Naive B cell (primary cell): ENCODE measurements around the gene SAMHD1. TPM values are rescaled to one million over a fixed set of nuclear protein-coding genes. Genes with fewer than 3 reads are reported as not detected.
A peak's percentile ranks its signal among the peaks of the same experiment; 100 is the strongest.
"Not testable (repeated sequence)": the region's sequence is repeated elsewhere in the genome, so short reads cannot be mapped to it uniquely, and the experiment has no call there.

ENCODE experiments used
- ATAC-seq, 2 donors: fragments of 150-1000 bp; cut with Tn5 transposase; 2 replicates each; pipeline ENCODE4 v1.10.0; 2021; ENCODE audit warnings: low read depth in 2 of 2, mild to moderate bottlenecking in 2 of 2, moderate library complexity in 2 of 2
- DNase-seq: peaks from one replicate; pipeline ENCODE4 v3.0.0; 2022
- H3K27ac Mint-ChIP-seq, 6 donors: one replicate each; pipeline ENCODE4 v1.8.0; 2020 to 2022; ENCODE audit warnings: mild to moderate bottlenecking in 6 of 6, mixed read lengths in 6 of 6, moderate library complexity in 5 of 6, inconsistent platforms in 2 of 6
- H3K27me3 Mint-ChIP-seq, 3 donors: one replicate each; pipeline ENCODE4 v1.8.0; 2021 to 2022; ENCODE audit warnings: mixed read lengths in 3 of 3, mild to moderate bottlenecking in 1 of 3
- H3K36me3 Mint-ChIP-seq, 2 donors: one replicate each; pipeline ENCODE4 v1.8.0; 2020 to 2022; ENCODE audit warnings: mixed read lengths in 2 of 2, inconsistent platforms in 1 of 2, mild to moderate bottlenecking in 1 of 2
- H3K4me1 Mint-ChIP-seq, 3 donors: one replicate each; pipeline ENCODE4 v1.8.0; 2020 to 2022; ENCODE audit warnings: mixed read lengths in 3 of 3, inconsistent platforms in 1 of 3, mild to moderate bottlenecking in 1 of 3, moderate library complexity in 1 of 3
- H3K4me3 Mint-ChIP-seq, 8 donors: one replicate each; pipeline ENCODE4 v1.8.0; 2020 to 2022; ENCODE audit warnings: mild to moderate bottlenecking in 8 of 8, mixed read lengths in 8 of 8, moderate library complexity in 8 of 8, inconsistent platforms in 2 of 8
- H3K9me3 Mint-ChIP-seq, 7 donors: one replicate each; pipeline ENCODE4 v1.8.0; 2020 to 2022; ENCODE audit warnings: mixed read lengths in 7 of 7, mild to moderate bottlenecking in 5 of 7, inconsistent platforms in 2 of 7, moderate library complexity in 1 of 7
- polyA plus RNA-seq, 6 donors: library from polyadenylated mRNA; unstranded; fragments of 300-500 nt; fragmentation: Illumina TruSeq; gene quantifications; one replicate each; pipeline ENCODE4 v1.2.3, GENCODE V29; 2021; ENCODE audit warnings: low read depth in 6 of 6

Gene SAMHD1
- polyA plus RNA-seq, 6 donors from 2014 or later = 13.8 to 25.1 (median 20.1) TPM

DNA sequence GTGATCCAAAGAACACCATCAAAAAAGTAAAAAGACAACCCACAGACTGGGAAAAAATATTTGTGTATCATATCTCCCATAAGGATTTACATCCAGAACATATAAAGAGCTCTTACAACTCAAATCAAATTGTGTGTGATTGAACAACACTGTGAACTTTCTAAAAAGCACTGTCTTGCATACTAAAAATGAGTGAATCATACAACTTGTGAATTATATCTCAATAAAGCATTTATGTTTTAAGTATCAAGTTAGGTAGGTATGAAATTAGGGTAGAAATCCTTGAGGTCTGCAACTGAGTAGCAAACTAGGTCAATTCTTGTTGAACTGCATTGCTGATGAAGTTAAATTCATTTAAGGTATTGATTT, 14.1 kb downstream of the SAMHD1 start:
- Mint-ChIP-seq H3K36me3 (peaks cover 0 to 7% of the 10 kb centered on the region in 2 donors), H3K4me1 (peaks cover 0 to 4% (median 0%) of the 10 kb centered on the region in 3 donors), H3K27me3 (no peaks in the 10 kb centered on the region), H3K27ac (no peak overlapping the region), H3K4me3 (no peak overlapping the region), H3K9me3 (no peaks in the 10 kb centered on the region)
- DNase-seq (no peak), ATAC-seq (no peak)

DNA sequence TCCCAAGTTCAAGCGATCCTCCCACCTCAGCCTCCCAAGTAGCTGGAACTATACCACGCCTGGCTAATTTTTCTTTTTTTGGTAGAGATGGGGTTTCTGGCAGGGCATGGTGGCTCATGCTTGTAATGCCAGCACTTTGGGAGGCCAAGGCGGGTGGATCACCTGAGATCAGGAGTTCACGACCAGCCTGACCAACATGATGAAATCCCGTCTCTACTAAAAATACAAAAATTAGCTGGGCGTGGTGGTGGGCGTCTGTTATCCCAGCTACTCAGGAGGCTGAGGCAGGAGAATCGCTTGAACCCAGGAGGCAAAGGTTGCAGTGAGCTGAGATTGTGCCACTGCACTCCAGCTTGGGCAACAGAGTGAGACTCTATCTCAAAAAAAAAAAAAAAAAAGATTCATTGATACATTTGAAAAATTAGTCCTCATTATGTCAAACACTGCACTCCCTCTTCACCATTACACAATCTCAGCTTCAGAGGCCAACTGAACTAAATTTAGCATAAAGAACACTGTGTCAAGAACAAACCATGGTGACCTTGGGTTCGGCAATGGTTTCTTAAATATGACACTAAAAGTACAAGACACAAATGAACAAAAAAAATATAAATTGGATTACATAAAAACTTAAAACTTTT, 14.6 kb downstream of the SAMHD1 start:
- not testable (repeated sequence) for H3K4me1 Mint-ChIP-seq, H3K36me3 Mint-ChIP-seq

DNA sequence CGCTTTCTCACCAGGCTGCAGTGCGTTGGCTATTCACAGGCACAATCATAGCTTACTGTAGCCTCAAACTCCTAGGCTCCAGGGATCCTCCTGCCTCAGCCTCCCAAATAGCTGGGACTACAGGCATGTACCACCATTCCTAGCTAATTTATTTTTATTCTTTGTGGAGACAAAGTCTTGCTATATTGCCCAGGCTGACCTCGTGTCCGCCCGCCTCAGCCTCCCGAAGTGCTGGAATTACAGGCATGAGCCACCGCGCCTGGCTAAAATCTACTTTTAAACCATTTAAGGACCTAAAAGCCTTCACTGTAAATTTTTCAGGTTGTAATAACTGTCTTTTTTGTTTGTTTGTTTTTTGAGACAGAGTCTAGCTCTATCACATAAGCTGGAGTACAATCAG, 15.2 kb downstream of the SAMHD1 start:
- no peak overlapping the region for H3K27ac Mint-ChIP-seq
- no peaks in the 10 kb centered on the region for H3K27me3 Mint-ChIP-seq
- H3K9me3 Mint-ChIP-seq = no peaks in the 10 kb centered on the region
- peaks cover 0 to 4% (median 0%) of the 10 kb centered on the region in 3 donors for H3K4me1 Mint-ChIP-seq
- no peak for ATAC-seq
- H3K4me3 Mint-ChIP-seq = no peak overlapping the region
- peaks cover 0 to 8% of the 10 kb centered on the region in 2 donors for H3K36me3 Mint-ChIP-seq
- DNase-seq = no peak

More for the DNA sequence above, 14.6 kb downstream of the SAMHD1 start:
- not testable (repeated sequence) for H3K4me3 Mint-ChIP-seq, H3K27me3 Mint-ChIP-seq, H3K27ac Mint-ChIP-seq, DNase-seq, ATAC-seq, H3K9me3 Mint-ChIP-seq

DNA sequence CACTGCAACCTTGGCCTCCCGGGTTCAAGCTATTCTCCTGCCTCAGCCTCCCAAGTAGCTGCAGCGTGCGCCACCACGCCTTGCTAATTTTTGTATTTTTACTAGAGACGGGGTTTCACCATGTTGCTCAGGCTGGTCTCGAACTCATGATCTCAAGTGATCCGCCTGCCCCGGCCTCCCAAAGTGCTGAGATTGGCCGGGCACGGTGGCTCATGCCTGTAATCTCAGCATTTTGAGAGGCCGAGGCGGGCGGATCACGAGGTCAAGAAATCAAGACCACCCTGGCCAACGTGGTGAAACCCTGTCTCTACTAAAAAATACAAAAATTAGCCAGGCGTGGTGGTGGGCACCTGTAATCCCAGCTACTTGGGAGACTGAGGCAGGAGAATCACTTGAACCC, 17.9 kb downstream of the SAMHD1 start:
- not testable (repeated sequence) for H3K27ac Mint-ChIP-seq, H3K4me3 Mint-ChIP-seq, H3K36me3 Mint-ChIP-seq, H3K27me3 Mint-ChIP-seq, H3K4me1 Mint-ChIP-seq, ATAC-seq, H3K9me3 Mint-ChIP-seq, DNase-seq

DNA sequence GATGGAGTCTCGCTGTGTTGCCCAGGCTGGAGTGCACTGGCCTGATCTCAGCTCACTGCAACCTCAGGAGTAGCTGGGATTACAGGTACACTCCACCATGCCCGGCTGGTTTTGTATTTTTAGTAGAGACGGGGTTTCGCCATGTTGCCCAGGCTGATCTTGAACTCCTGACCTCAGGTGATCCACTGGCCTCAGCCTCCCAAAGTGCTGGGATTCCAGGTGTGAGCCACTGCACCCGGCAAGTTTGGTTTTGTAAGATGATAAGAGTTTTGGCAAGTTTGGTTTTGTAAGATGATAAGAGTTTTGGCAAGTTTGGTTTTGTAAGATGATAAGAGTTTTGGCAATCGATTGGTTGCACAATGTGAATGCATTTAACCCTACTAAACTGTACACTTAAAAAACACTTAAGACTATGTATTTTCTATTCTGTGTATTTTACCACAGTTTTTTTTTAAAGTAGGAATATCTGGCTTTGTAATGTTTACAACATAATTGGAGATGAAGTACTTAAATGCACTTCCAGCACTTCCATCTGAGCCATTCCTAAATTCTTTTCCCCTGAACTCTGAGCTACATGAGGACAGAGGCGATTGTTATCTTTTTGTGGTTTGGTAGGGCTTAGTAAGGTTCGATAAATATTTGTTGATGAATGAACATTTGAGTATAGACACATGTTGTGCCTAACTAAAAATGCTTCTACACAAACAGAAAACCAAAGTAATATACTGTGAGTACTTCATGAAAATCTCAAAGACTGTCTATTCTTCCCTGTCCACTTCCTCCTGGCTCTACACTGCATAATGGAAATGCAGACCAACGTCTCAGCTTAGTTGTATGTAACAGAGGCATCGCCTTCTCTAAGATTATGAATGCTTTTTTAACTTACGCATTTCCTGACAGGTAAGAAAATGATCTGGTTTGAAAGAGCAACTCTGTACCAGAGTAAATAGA, 18.8 kb downstream of the SAMHD1 start:
- Mint-ChIP-seq H3K9me3 (no peaks in the 10 kb centered on the region), H3K4me1 (no peaks in the 10 kb centered on the region), H3K27me3 (no peaks in the 10 kb centered on the region), H3K36me3 (peaks cover 0 to 8% of the 10 kb centered on the region in 2 donors), H3K27ac (peak overlapping the region in 2 of 6 donors; percentile 18 to 33), H3K4me3 (no peak overlapping the region)
- DNase-seq = no peak
- ATAC-seq = no peak

DNA sequence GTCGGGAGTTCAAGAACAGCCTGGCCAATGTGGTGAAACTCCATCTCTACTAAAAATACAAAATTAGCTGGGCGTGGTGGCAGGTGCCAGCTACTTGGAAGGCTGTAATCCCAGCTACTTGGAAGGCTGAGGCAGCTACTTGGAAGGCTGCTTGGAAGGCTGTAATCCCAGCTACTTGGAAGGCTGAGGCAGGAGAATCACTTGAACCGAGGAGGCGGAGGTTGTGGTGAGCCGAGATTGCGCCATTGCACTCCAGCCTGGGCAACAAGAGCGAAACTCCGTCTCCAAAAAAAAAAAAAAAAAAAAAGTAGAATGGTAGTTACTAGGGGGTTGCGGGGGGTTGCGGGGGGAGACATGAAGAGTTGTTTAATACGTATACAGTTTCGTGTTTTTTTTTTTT, 19.4 kb downstream of the SAMHD1 start:
- ATAC-seq, DNase-seq, H3K4me1 Mint-ChIP-seq, H3K27me3 Mint-ChIP-seq, H3K36me3 Mint-ChIP-seq, H3K9me3 Mint-ChIP-seq, H3K4me3 Mint-ChIP-seq: not testable (repeated sequence)
- H3K27ac Mint-ChIP-seq = peak overlapping the region in 1 of 6 donors; percentile 33

DNA sequence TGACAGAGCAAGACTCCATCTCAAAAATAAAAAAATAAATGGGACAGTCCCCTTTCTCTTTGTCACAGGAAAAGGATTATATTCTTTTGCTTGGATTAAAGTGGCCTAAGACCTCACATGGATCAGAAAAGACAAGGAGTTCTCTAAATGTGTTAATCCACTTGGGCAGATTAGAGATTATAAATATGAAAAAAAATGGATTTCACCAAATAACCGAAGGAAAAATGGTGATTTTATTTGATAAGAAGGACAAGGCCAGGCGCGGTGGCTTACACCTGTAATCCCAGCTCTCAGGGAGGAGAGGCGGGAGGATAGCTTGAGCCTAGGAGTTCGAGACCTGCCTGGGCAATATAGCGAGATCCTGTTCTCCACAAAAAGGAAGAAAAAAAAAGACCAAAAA, 21.8 kb downstream of the SAMHD1 start:
- no peak for ATAC-seq
- peaks cover 0 to 4% of the 10 kb centered on the region in 2 donors for H3K36me3 Mint-ChIP-seq
- peaks cover 0 to 7% (median 0%) of the 10 kb centered on the region in 3 donors for H3K4me1 Mint-ChIP-seq
- H3K27me3 Mint-ChIP-seq = no peaks in the 10 kb centered on the region
- H3K9me3 Mint-ChIP-seq = no peaks in the 10 kb centered on the region
- H3K4me3 Mint-ChIP-seq = no peak overlapping the region
- no peak for DNase-seq
- H3K27ac Mint-ChIP-seq = peak overlapping the region in 1 of 6 donors; percentile 70

DNA sequence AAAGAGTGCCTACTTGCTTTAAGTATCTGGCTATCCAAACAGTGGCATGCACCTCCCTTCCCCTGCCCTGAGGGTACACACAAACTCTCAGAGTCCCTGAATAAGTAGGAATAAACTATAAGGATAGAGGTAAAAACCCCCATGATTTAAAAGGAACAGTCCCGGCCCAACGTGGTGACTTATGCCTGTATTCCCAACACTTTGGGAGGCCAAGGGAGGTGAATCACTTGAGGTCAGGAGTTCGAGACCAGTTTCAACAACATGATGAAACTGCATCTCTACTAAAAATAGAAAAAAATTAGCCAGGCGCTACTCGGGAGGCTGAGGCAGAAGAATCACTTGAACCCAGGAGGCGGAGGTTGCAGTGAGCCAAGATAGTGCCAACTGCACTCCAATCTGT, 22.2 kb downstream of the SAMHD1 start:
- peaks cover 0 to 4% of the 10 kb centered on the region in 2 donors for H3K36me3 Mint-ChIP-seq
- peaks cover 0 to 7% (median 0%) of the 10 kb centered on the region in 3 donors for H3K4me1 Mint-ChIP-seq
- ATAC-seq (no peak), DNase-seq (no peak)
- H3K27ac Mint-ChIP-seq = peak overlapping the region in 2 of 6 donors; percentile 14 to 16
- no peak overlapping the region for H3K4me3 Mint-ChIP-seq
- no peaks in the 10 kb centered on the region for H3K9me3 Mint-ChIP-seq
- H3K27me3 Mint-ChIP-seq = no peaks in the 10 kb centered on the region

DNA sequence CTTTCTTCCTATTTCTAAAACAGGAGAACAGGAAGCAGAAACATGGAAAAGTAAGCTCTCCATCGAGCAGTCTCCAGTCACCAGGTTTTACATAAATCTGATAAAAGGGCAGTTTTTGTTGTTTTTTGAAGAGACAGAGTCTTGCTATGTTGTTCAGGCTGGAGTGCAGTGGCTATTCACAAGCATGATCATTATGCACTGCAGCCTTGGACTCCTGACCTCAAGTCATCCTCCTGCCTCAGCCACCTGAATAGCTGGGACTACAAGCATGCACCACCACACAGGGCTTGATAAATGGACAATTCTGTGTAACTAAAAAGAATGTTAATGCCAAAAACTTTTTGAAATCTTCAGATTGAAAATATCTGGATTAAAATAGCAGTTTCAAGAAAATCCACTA, 23.8 kb downstream of the SAMHD1 start:
- ATAC-seq (no peak), DNase-seq (no peak)
- H3K27ac Mint-ChIP-seq = peak overlapping the region in 1 of 6 donors; percentile 64
- H3K36me3 Mint-ChIP-seq = peaks cover 0 to 4% of the 10 kb centered on the region in 2 donors
- H3K27me3 Mint-ChIP-seq = no peaks in the 10 kb centered on the region
- H3K4me3 Mint-ChIP-seq = no peak overlapping the region
- no peaks in the 10 kb centered on the region for H3K9me3 Mint-ChIP-seq
- H3K4me1 Mint-ChIP-seq = peaks cover 0 to 7% (median 0%) of the 10 kb centered on the region in 3 donors

DNA sequence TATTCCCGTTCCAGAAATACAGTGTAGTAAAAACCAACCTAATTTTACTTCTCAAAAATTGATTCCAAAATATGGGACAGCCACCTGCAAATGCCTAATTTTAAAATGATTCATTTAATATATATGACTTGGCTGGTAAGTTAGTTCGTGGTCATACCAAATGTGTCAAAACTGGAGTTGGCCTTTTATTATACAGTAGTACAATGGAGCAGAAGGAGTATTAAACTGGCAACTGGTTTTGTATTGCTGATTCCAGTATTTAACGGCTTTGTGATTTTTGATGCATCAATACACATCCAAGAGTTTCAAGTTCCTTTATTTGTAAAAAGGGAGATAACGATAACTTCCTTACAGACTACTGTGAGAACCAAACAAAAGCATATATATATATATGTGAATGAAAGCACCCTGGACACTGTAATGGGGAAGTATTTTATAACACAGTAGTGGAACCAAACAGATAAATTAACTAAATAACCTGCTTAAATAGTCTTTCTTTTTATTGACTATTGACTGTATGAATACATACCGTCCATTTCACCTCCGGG, 24.8 kb downstream of the SAMHD1 start:
- no peak for DNase-seq
- peaks cover 0 to 7% (median 0%) of the 10 kb centered on the region in 3 donors for H3K4me1 Mint-ChIP-seq
- no peaks in the 10 kb centered on the region for H3K27me3 Mint-ChIP-seq
- H3K4me3 Mint-ChIP-seq = no peak overlapping the region
- peak; percentile 67 to 75 for ATAC-seq
- H3K27ac Mint-ChIP-seq = peak overlapping the region in 4 of 6 donors; percentile 15 to 65 (median 46)
- no peaks in the 10 kb centered on the region for H3K9me3 Mint-ChIP-seq
- H3K36me3 Mint-ChIP-seq = no peaks in the 10 kb centered on the region

DNA sequence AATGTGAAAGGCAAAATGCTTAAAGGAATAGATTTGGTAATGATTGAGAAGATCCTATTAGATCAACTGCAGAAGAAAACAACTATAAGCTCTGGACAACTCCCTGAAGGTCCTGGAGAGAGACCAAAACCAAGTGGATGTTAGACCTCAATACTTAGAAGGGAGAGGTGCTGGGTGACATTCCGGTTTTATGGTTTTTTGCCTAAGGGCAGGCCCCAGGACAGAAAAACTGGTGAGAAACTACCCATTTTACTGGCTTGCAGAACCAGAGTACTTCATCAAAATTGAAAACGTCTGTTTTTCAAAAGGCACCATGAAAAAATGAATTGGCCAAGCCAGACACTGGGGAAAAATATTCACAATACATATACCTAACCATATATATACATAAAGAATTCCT, 26.3 kb downstream of the SAMHD1 start:
- H3K27ac Mint-ChIP-seq = peak overlapping the region in 1 of 6 donors; percentile 42
- ATAC-seq (no peak), DNase-seq (no peak)
- H3K27me3 Mint-ChIP-seq = no peaks in the 10 kb centered on the region
- H3K4me3 Mint-ChIP-seq = no peak overlapping the region
- H3K36me3 Mint-ChIP-seq = no peaks in the 10 kb centered on the region
- peaks cover 0 to 7% (median 0%) of the 10 kb centered on the region in 3 donors for H3K4me1 Mint-ChIP-seq
- H3K9me3 Mint-ChIP-seq = no peaks in the 10 kb centered on the region

DNA sequence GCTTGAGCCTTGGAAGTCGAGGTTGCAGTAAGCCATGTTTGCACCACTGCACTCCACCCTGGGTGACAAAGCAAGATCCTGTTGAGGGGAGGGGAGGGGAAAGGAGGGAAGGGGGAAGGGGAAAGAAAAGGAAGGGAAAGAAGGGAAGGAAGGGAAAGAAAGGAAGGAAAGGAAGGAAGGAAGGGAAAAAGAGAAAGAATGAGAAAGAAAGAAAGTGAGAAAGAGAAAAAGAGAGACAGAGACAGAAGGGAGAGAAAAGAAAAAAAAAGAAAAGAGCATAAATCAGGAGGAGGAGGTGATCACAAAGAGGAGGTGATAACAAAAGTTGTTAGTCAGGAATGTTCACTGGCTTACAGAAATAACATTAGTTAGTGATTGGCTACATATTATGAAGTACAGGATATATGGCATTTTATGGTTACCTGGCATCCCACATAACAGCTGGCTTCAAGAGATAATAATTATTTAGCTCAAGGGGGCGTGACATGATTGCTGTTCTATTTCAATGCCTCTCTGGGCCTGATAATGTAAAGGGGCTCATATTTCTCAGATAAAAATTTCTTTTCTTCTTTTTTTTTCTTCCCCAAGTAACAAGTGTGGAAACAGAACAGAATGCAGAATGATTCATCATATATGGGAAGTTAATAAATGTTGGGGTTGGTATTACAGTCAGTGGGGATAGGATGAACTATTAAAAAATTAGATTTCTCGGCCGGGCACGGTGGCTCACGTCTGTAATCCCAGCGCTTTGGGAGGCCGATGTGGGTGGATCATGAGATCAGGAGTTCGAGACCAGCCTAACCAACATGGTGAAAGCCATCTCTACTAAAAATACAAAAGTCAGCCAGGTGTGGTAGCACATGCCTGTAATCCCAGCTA, 27.1 kb downstream of the SAMHD1 start:
- Mint-ChIP-seq H3K4me1 (peaks cover 0 to 7% (median 0%) of the 10 kb centered on the region in 3 donors), H3K27me3 (no peaks in the 10 kb centered on the region), H3K27ac (peak overlapping the region in 1 of 6 donors; percentile 17), H3K36me3 (no peaks in the 10 kb centered on the region), H3K9me3 (no peaks in the 10 kb centered on the region), H3K4me3 (no peak overlapping the region)
- ATAC-seq = no peak
- no peak for DNase-seq

DNA sequence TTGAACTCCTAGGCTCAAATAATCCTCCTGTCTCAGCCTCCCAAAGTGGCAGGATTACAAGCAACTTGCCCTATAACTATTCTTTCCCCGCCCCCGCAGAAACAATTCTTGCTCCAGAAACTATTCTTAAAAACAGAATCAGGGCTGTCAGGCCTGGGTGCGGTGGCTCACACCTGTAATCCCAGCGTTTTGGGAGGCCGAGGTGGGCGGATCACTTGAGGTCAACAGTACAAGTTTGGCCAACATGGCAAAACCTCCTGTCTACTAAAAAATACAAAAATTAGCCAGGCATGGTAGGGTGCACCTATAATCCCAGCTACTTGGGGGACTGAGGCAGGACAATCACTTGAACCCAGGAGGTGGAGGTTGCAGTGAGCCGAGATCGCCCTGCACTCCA, 31.2 kb downstream of the SAMHD1 start:
- no peak overlapping the region for H3K4me3 Mint-ChIP-seq
- H3K9me3 Mint-ChIP-seq = no peaks in the 10 kb centered on the region
- H3K27me3 Mint-ChIP-seq = no peaks in the 10 kb centered on the region
- no peak overlapping the region for H3K27ac Mint-ChIP-seq
- H3K36me3 Mint-ChIP-seq = peaks cover 0 to 4% of the 10 kb centered on the region in 2 donors
- no peak for ATAC-seq
- no peak for DNase-seq
- H3K4me1 Mint-ChIP-seq = no peaks in the 10 kb centered on the region
